ENCODE measurements around the gene LRRC3C.

- TF ChIP-seq CTCF (IDR thresholded peaks at IDR 0.05; ENCODE audit: insufficient read depth, low read depth, low read length), result no peak
- no peak for TF ChIP-seq EZH2 (IDR thresholded peaks at IDR 0.05; ENCODE audit: insufficient read depth, low read length)
These were observed at the start of gene LRRC3C, which contains the start of gene ORMDL3 for GRCh38 chr17:39927101-39927928.
